Transverse colon (tissue), 4 donors: Measurements from ENCODE around the gene KDM5C. TPM values are rescaled to one million over a fixed set of nuclear protein-coding genes. Genes with fewer than 3 reads are reported as not detected.

Experiments
- DNase-seq: peaks from one replicate; pipeline ENCODE4 v3.0.0-alpha.2; 2019
- H3K27ac ChIP-seq, 4 donors: fragments of 200-600 bp; sonication (generic); 2 replicates each; pipeline ENCODE4 v1.5.1; 2016 to 2018; ENCODE audit warnings: inconsistent platforms in 4 of 4
- H3K27me3 ChIP-seq: fragments of 200-600 bp; sonication (generic); 2 replicates; pipeline ENCODE4 v1.5.1; 2017; ENCODE audit warnings: inconsistent platforms
- H3K36me3 ChIP-seq, 4 donors: fragments of 200-600 bp; sonication (generic); 2 replicates each; pipeline ENCODE4 v1.5.1; 2017 to 2019; ENCODE audit warnings: inconsistent platforms in 4 of 4
- H3K4me1 ChIP-seq, 4 donors: fragments of 200-600 bp; sonication (generic); 2 replicates each; pipeline ENCODE4 v1.5.1; 2017 to 2020; ENCODE audit warnings: inconsistent platforms in 4 of 4
- H3K4me3 ChIP-seq, 4 donors: fragments of 200-600 bp; sonication (generic); 1 replicate in 1 of 4; 2 replicates in 3 of 4; pipeline versions ENCODE4 v1.5.1 to v1.6.1; 2017 to 2019; ENCODE audit warnings: inconsistent platforms in 4 of 4
- H3K9me3 ChIP-seq, 2 donors: fragments of 200-600 bp; sonication (generic); 2 replicates each; pipeline ENCODE4 v1.5.1; 2017 to 2019; ENCODE audit warnings: inconsistent platforms in 2 of 2
- EP300 ChIP-seq: sonication (generic); formaldehyde crosslinking; IDR thresholded peaks from one replicate; pipeline ENCODE4 v1.6.1; 2017; ENCODE audit warnings: antibody characterized with exemption, low read depth
- POLR2A ChIP-seq: fragments of 450-650 bp; IDR thresholded peaks from one replicate; pipeline ENCODE4 v1.6.1; 2016; ENCODE audit warnings: antibody characterized with exemption, mild to moderate bottlenecking, moderate library complexity
- POLR2AphosphoS5 ChIP-seq, 3 donors: sonication (generic); formaldehyde crosslinking; IDR thresholded peaks; one replicate each; pipeline ENCODE4 v1.6.1; 2016; ENCODE audit warnings: antibody characterized with exemption in 3 of 3
- WGBS, 2 donors: methylation state at CpG; one replicate each; pipeline ENCODE4 v1.1.5; 2018; ENCODE audit warnings: low coverage in 1 of 2; 5-methylcytosine and 5-hydroxymethylcytosine counted together
- in situ Hi-C, 4 donors: fragments of 200-750 bp; cut with MboI; loops; one replicate each; pipeline versions ENCODE4 v1.15.0 to v1.15.1; 2017; ENCODE audit warnings: low sequenced_read_pairs in 3 of 4, low pct_ligation_motif_present in 1 of 4, low pct_unique_long_range_greater_than_20kb in 1 of 4
- intact Hi-C: fragments of 100-400 bp; cut with DNase I; formaldehyde crosslinking; loops from one replicate; pipeline ENCODE4 v1.15.1; 2023; ENCODE audit warnings: low total_unique reads
- total RNA-seq, 4 donors: library from RNA; depleted of rRNA; stranded (reverse); fragments of >200 nt; gene quantifications; one replicate each; pipeline ENCODE4 v1.1.0, GENCODE V29; 2016
- TF ChIP-seq, protein P1 (sequence below), 5 experiments: fragments of 200-600 bp in 3 of 5; fragments of 450-650 bp in 2 of 5; sonication (generic) in 3 of 5; IDR thresholded peaks; 1 replicate in 2 of 5; 2 replicates in 3 of 5; pipeline ENCODE4 v1.5.1; 2016 to 2017; ENCODE audit warnings: antibody characterized with exemption in 5 of 5, inconsistent platforms in 3 of 5, mild to moderate bottlenecking in 2 of 5, moderate library complexity in 1 of 5

KDM5C gene
- total RNA-seq, 4 donors from 2014 or later = 68.4 to 387 (median 124) TPM

DNA sequence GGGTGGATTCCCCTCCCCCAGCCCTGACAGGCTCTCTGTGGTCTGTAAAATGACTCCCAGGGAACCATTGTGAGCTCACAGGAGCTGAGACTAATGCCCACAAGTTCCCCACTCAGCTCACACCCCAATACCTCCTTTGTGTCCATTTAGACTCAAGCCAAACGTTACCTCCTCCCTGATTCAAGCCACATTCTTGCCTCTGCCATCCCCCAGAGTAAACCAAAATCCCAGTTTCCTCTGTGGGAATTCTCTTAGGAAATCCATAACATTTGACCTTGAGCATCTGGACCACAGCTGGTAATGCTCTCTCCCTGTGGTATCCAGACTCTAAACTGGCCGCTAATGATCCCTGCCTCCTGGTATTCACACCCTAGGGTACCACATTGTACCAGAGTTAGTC lies 26.3 kb upstream of the KDM5C start:
- DNase-seq = no peak
- H3K9me3 ChIP-seq = no peaks in the 10 kb centered on the region
- H3K4me1 ChIP-seq = no peaks in the 10 kb centered on the region
- H3K36me3 ChIP-seq = no peaks in the 10 kb centered on the region
- in situ Hi-C loops = no loop called here
- TF ChIP-seq EP300 (no peak), POLR2AphosphoS5 (IDR thresholded peaks at IDR 0.05) (no peak)
- 61 to 100% methylated on average over 1 to 2 of the region's 2 CpGs for WGBS, 2 donors
- H3K4me3 ChIP-seq = no peak overlapping the region
- intact Hi-C loops = no loop called here
- H3K27ac ChIP-seq = no peak overlapping the region
- no peaks in the 10 kb centered on the region for H3K27me3 ChIP-seq

DNA sequence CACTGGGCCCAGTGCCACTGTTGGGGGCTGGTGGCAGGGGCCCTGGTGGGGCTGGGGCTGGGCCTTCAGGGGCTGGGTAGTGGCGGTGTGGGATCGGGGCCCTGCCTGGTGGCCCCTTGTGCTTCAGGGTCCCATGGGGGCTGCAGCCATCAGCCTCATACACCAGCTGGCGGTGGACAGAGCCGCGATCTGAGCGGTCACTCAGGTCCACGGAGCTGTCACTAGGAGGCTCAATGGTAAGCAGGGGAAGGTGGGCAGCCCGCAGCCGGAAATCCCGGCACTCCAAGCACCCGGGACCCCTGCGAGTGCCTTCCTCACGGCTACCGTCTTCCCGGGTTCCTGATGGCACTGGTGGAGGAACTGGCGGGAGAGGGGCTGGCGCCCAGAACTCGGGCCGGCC lies 25.5 kb upstream of the KDM5C start:
- no peaks in the 10 kb centered on the region for H3K27me3 ChIP-seq
- 89% methylated on average over 19 of the region's 19 CpGs; no CpG with 5 or more reads in 1 of the 2 donors for WGBS, 2 donors
- in situ Hi-C loops (no loop called here), intact Hi-C loops (no loop called here)
- no peak overlapping the region for H3K4me3 ChIP-seq
- H3K27ac ChIP-seq = no peak overlapping the region
- DNase-seq = no peak
- no peak for TF ChIP-seq POLR2AphosphoS5 (IDR thresholded peaks at IDR 0.05)
- H3K4me1 ChIP-seq = no peaks in the 10 kb centered on the region
- H3K36me3 ChIP-seq = no peaks in the 10 kb centered on the region
- no peaks in the 10 kb centered on the region for H3K9me3 ChIP-seq

DNA sequence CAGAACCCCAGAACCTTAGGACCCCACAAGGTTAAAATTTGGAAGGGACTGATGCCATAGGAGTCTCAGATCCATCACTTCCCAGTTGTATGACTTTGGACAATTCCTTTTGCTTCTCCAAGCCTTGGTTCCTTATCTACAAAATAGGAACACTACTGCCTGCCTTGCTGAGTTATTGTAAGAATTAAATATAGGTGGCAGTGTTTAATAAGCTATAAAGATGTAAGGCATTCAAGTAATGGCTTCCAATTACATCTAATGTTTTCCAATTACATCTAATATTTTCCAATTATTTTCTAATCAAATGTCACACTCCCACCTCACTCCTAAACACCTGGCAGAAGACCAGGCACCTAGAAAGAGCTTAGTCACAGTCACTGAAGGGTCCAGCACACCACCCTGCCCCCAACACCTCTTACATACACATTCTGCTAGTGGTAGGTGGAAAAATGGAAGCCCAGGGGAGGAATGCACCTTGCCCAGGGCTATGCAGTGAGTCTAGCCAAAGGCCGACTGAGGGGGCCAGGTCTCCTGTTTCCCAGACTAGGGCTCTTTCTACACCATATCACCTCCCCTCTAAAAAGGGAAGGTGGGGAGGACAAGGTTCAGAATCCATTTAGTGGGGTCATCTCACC lies 24.5 kb upstream of the KDM5C start:
- Histone ChIP-seq H3K27me3 (no peaks in the 10 kb centered on the region), H3K27ac (no peak overlapping the region), H3K4me3 (no peak overlapping the region), H3K9me3 (no peaks in the 10 kb centered on the region), H3K36me3 (no peaks in the 10 kb centered on the region), H3K4me1 (no peaks in the 10 kb centered on the region)
- DNase-seq = no peak
- TF ChIP-seq POLR2AphosphoS5 (IDR thresholded peaks at IDR 0.05) (no peak), EP300 (no peak), POLR2A (no peak)
- TF ChIP-seq, protein P1, sequence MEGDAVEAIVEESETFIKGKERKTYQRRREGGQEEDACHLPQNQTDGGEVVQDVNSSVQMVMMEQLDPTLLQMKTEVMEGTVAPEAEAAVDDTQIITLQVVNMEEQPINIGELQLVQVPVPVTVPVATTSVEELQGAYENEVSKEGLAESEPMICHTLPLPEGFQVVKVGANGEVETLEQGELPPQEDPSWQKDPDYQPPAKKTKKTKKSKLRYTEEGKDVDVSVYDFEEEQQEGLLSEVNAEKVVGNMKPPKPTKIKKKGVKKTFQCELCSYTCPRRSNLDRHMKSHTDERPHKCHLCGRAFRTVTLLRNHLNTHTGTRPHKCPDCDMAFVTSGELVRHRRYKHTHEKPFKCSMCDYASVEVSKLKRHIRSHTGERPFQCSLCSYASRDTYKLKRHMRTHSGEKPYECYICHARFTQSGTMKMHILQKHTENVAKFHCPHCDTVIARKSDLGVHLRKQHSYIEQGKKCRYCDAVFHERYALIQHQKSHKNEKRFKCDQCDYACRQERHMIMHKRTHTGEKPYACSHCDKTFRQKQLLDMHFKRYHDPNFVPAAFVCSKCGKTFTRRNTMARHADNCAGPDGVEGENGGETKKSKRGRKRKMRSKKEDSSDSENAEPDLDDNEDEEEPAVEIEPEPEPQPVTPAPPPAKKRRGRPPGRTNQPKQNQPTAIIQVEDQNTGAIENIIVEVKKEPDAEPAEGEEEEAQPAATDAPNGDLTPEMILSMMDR (IDR thresholded peaks at IDR 0.05) = no peak
- in situ Hi-C loops (no loop called here), intact Hi-C loops (no loop called here)
- 86% methylated on average over 1 of the region's 1 CpG; no CpG with 5 or more reads in 1 of the 2 donors for WGBS, 2 donors

DNA sequence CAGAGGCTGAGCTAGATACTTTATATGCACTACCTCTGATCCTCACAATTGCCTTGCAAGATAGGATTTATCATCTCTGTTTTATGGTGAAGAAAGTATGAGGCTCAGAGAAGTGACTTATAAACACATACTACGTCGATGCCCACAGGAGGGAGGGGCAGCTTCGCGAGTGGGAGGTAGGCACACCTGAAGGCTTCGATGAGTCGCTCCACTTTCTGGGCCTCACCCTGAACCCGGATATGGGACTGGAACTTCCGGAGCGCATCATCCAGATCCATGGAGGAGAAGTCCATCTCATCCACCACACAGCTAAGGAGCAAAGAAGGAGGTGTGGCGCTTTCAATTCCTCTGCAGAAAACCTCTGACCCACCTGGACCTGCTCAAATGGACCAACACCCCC lies 22.9 kb upstream of the KDM5C start:
- Histone ChIP-seq H3K9me3 (no peaks in the 10 kb centered on the region), H3K4me1 (no peaks in the 10 kb centered on the region), H3K27ac (no peak overlapping the region), H3K4me3 (no peak overlapping the region), H3K27me3 (no peaks in the 10 kb centered on the region), H3K36me3 (no peaks in the 10 kb centered on the region)
- no peak for DNase-seq
- TF ChIP-seq EP300 (no peak), POLR2A (no peak), POLR2AphosphoS5 (IDR thresholded peaks at IDR 0.05) (no peak)
- TF ChIP-seq, protein P1 (IDR thresholded peaks at IDR 0.05) = no peak
- intact Hi-C loops = no loop called here
- in situ Hi-C loops = no loop called here
- WGBS, 2 donors = 90% methylated on average over 10 of the region's 10 CpGs; no CpG with 5 or more reads in 1 of the 2 donors

DNA sequence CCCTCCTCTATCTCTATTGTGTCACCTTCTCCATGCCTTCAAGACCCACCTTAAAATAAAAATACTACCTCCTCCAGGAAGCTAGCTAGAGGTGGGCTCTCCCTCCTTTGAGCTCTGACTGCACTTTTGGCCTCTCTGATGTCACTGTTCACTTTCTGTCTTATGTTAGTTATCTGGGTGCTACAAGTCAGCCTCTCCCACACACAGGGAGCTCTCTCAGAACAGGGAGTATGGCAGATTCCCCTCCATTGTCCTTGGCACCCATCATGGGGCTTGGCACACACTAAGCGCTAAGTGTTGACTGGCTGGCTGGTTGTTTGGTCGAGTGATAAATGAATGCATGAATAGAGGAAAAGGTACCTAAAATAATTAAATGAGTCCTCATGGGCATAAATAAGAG lies 21.2 kb upstream of the KDM5C start:
- intact Hi-C loops (no loop called here), in situ Hi-C loops (no loop called here)
- Histone ChIP-seq H3K4me1 (no peaks in the 10 kb centered on the region), H3K9me3 (no peaks in the 10 kb centered on the region), H3K36me3 (no peaks in the 10 kb centered on the region), H3K27me3 (no peaks in the 10 kb centered on the region), H3K27ac (no peak overlapping the region), H3K4me3 (no peak overlapping the region)
- 72% methylated on average over 2 of the region's 2 CpGs; no CpG with 5 or more reads in 1 of the 2 donors for WGBS, 2 donors
- TF ChIP-seq POLR2AphosphoS5 (IDR thresholded peaks at IDR 0.05) (no peak), EP300 (no peak), POLR2A (no peak)
- TF ChIP-seq, protein P1 (IDR thresholded peaks at IDR 0.05) = no peak
- DNase-seq = no peak
